Neural cell (in vitro differentiated cells): ENCODE measurements around the gene RUNX3. TPM values are rescaled to one million over a fixed set of nuclear protein-coding genes. Genes with fewer than 3 reads are reported as not detected.

ENCODE experiments used
- H2AFZ ChIP-seq: fragments of 200-600, 300-800 bp; sonication (generic), shearing (Covaris generic); 2 replicates; pipeline ENCODE4 v1.6.0; 2014; ENCODE audit warnings: low read depth, mild to moderate bottlenecking, antibody characterized with exemption, low read length, moderate library complexity
- H3F3A ChIP-seq: fragments of 200-600 bp; shearing (Covaris generic); 2 replicates; pipeline ENCODE4 v1.6.1; 2016; ENCODE audit warnings: mild to moderate bottlenecking, moderate library complexity, mixed read lengths, antibody characterized with exemption, low read length; ENCODE audit not compliant: insufficient read depth, poor library complexity, severe bottlenecking
- H3K27ac ChIP-seq: fragments of 200-600, 300-800 bp; sonication (generic), shearing (Covaris generic); 2 replicates; pipeline ENCODE4 v1.5.1; 2014; ENCODE audit warnings: mild to moderate bottlenecking, low read length, moderate library complexity
- H3K27me3 ChIP-seq: fragments of 300-800, 200-600 bp; sonication (generic), shearing (Covaris generic); 2 replicates; pipeline ENCODE4 v1.6.0; 2014; ENCODE audit warnings: mild to moderate bottlenecking, low read depth, low read length, moderate library complexity; ENCODE audit not compliant: insufficient read depth
- H3K36me3 ChIP-seq: fragments of 300-800, 200-600 bp; sonication (generic), shearing (Covaris generic); 2 replicates; pipeline ENCODE4 v1.5.1; 2014; ENCODE audit warnings: mild to moderate bottlenecking, antibody characterized with exemption, low read length, moderate library complexity; ENCODE audit not compliant: insufficient read depth
- H3K4me2 ChIP-seq: fragments of 300-800, 200-600 bp; sonication (generic), shearing (Covaris generic); 2 replicates; pipeline ENCODE4 v1.6.0; 2014; ENCODE audit warnings: mild to moderate bottlenecking, low read length
- H3K4me3 ChIP-seq: fragments of 300-800, 200-600 bp; sonication (generic), shearing (Covaris generic); 2 replicates; pipeline ENCODE4 v1.5.1; 2014; ENCODE audit warnings: mild to moderate bottlenecking, low read length, moderate library complexity
- H3K79me2 ChIP-seq: fragments of 200-600 bp; shearing (Covaris generic); replicated peaks from 2 replicates; pipeline ENCODE4 v1.6.0; 2014; ENCODE audit warnings: mild to moderate bottlenecking, low read length, moderate library complexity; ENCODE audit not compliant: insufficient read depth
- H3K9ac ChIP-seq: fragments of 300-800, 200-600 bp; sonication (generic), shearing (Covaris generic); 2 replicates; pipeline ENCODE4 v1.6.1; 2016; ENCODE audit warnings: mild to moderate bottlenecking, low read length, mixed read lengths
- H3K9me2 ChIP-seq: fragments of 200-600 bp; shearing (Covaris generic); 2 replicates; pipeline ENCODE4 v1.6.1; 2016; ENCODE audit warnings: mild to moderate bottlenecking, low read length, mixed read lengths; ENCODE audit not compliant: insufficient read depth
- H3K9me3 ChIP-seq: fragments of 200-600, 300-800 bp; sonication (generic), shearing (Covaris generic); 2 replicates; pipeline ENCODE4 v1.6.1; 2016; ENCODE audit warnings: mild to moderate bottlenecking, mixed run types, low read length, moderate library complexity, mixed read lengths
- H4K20me1 ChIP-seq: fragments of 200-600 bp; shearing (Covaris generic); 2 replicates; pipeline ENCODE4 v1.6.1; 2016; ENCODE audit warnings: mild to moderate bottlenecking, mixed run types; ENCODE audit not compliant: insufficient read depth
- CTCF ChIP-seq: fragments of 450-650 bp; IDR thresholded peaks from 2 replicates; pipeline ENCODE4 v1.5.1; 2014; ENCODE audit warnings: antibody characterized with exemption, mild to moderate bottlenecking, moderate library complexity; ENCODE audit not compliant: poor library complexity, severe bottlenecking
- EP300 ChIP-seq: fragments of 450-650 bp; conservative IDR thresholded peaks from 2 replicates; pipeline ENCODE4 v1.6.1; 2014; ENCODE audit warnings: antibody characterized with exemption, mild to moderate bottlenecking, moderate library complexity; ENCODE audit not compliant: poor library complexity, severe bottlenecking
- EZH2 ChIP-seq: fragments of 200-600, 300-800 bp; shearing (Covaris generic), sonication (generic); IDR thresholded peaks from 2 replicates; pipeline ENCODE4 v1.6.1; 2014; ENCODE audit warnings: antibody characterized with exemption, low read length, borderline replicate concordance, mild to moderate bottlenecking; ENCODE audit not compliant: insufficient read depth, poor library complexity, severe bottlenecking
- MXI1 ChIP-seq: fragments of 450-650 bp; conservative IDR thresholded peaks from 2 replicates; pipeline ENCODE4 v1.6.1; 2014; ENCODE audit warnings: antibody characterized with exemption, mild to moderate bottlenecking; ENCODE audit not compliant: poor library complexity, severe bottlenecking
- POLR2AphosphoS5 ChIP-seq: IDR thresholded peaks from 2 replicates; pipeline ENCODE4 v1.6.1; 2012
- RAD21 ChIP-seq: fragments of 450-650 bp; conservative IDR thresholded peaks from 2 replicates; pipeline ENCODE4 v1.6.1; 2014; ENCODE audit warnings: antibody characterized with exemption, mild to moderate bottlenecking, moderate library complexity
- REST ChIP-seq: IDR thresholded peaks from 2 replicates; pipeline ENCODE4 v1.6.1; 2012; ENCODE audit warnings: borderline replicate concordance
- SMC3 ChIP-seq: fragments of 450-650 bp; conservative IDR thresholded peaks from 2 replicates; pipeline ENCODE4 v1.6.1; 2014; ENCODE audit warnings: antibody characterized with exemption, mild to moderate bottlenecking, moderate library complexity; ENCODE audit not compliant: poor library complexity
- TAF1 ChIP-seq: IDR thresholded peaks from 2 replicates; pipeline ENCODE4 v1.6.1; 2012; ENCODE audit warnings: low read depth
- polyA plus RNA-seq: library from polyadenylated mRNA; depleted of rRNA; stranded (reverse); fragments of >200 nt; gene quantifications from 2 replicates; pipeline ENCODE4 v1.2.3, GENCODE V29; 2014

RUNX3 gene
- polyA plus RNA-seq, 1 donor from 2014 or later, result not detected

- no peaks in the 10 kb centered on the region for H3K79me2 ChIP-seq
- H2AFZ ChIP-seq, result no peak overlapping the region
- H4K20me1 ChIP-seq, result no peaks in the 10 kb centered on the region
- TF ChIP-seq MXI1 (no peak), EP300 (no peak), TAF1 (no peak), REST (no peak), SMC3 (no peak), CTCF (no peak), RAD21 (no peak), EZH2 (no peak), POLR2AphosphoS5 (no peak)
- no peaks in the 10 kb centered on the region for H3F3A ChIP-seq
- H3K27me3 ChIP-seq, result no peaks in the 10 kb centered on the region
- no peak overlapping the region for H3K27ac ChIP-seq
- no peak overlapping the region for H3K4me2 ChIP-seq
- H3K36me3 ChIP-seq, result no peaks in the 10 kb centered on the region
- H3K4me3 ChIP-seq, result no peak overlapping the region
- no peaks in the 10 kb centered on the region for H3K9me3 ChIP-seq
- no peak overlapping the region for H3K9ac ChIP-seq
- no peaks in the 10 kb centered on the region for H3K9me2 ChIP-seq
These were observed 32.6 kb downstream of the RUNX3 start for GRCh38 chr1:24897263-24898151.

- Histone ChIP-seq H3K9ac (no peak overlapping the region), H3K4me2 (no peak overlapping the region), H3K79me2 (no peaks in the 10 kb centered on the region), H3K27me3 (no peaks in the 10 kb centered on the region), H3F3A (no peaks in the 10 kb centered on the region), H3K9me3 (no peaks in the 10 kb centered on the region), H3K9me2 (no peaks in the 10 kb centered on the region), H3K4me3 (no peak overlapping the region), H3K36me3 (no peaks in the 10 kb centered on the region), H4K20me1 (no peaks in the 10 kb centered on the region), H3K27ac (no peak overlapping the region), H2AFZ (no peak overlapping the region)
- TF ChIP-seq EP300, result no peak
- TF ChIP-seq RAD21, result no peak
- TF ChIP-seq EZH2, result no peak
- TF ChIP-seq TAF1, result no peak
- no peak for TF ChIP-seq CTCF
- TF ChIP-seq MXI1, result no peak
- no peak for TF ChIP-seq SMC3
- TF ChIP-seq REST, result no peak
- no peak for TF ChIP-seq POLR2AphosphoS5
These were observed 33.3 kb downstream of the RUNX3 start for GRCh38 chr1:24896596-24897262.
